Endothelial cell of umbilical vein (primary cell): ENCODE measurements around the gene COL19A1. TPM values are rescaled to one million over a fixed set of nuclear protein-coding genes. Genes with fewer than 3 reads are reported as not detected.

ENCODE experiments used
- BruUV-seq: library from RNA; stranded (reverse); fragments of 400-500 nt; replicated peaks from 2 replicates; lab custom pipeline; 2021; lab: Mats Ljungman, UMichigan
- CTCF ChIA-PET: fragments of 300-600, 350-600 bp; sonication (Branson Sonifier 250); formaldehyde crosslinking; loops from one replicate; lab custom pipeline; 2021; ENCODE audit warnings: antibody characterized with exemption, inconsistent platforms; lab: Charles Lee
- POLR2A ChIA-PET: fragments of 300-600, 350-600 bp; sonication (Branson Sonifier 250); formaldehyde crosslinking; loops from one replicate; lab custom pipeline; 2021; ENCODE audit warnings: antibody characterized with exemption, inconsistent platforms; lab: Charles Lee
- DNase-seq: peaks from one replicate; pipeline ENCODE4 v3.0.0-alpha.2; 2011; ENCODE audit warnings: low read depth, low spot score
- FAIRE-seq: peaks from 2 replicates; lab custom pipeline; 2011; peaks lifted over from hg19 to GRCh38; lab: Jason Lieb, UNC
- H2AFZ ChIP-seq: 2 replicates; pipeline ENCODE4 v1.6.0; 2012; ENCODE audit warnings: low read depth, low read length, control low read depth, inconsistent platforms
- H3K27ac ChIP-seq: 2 replicates; pipeline ENCODE4 v1.5.1; 2011; ENCODE audit warnings: low read depth, mild to moderate bottlenecking, control low read depth, low read length, moderate library complexity; ENCODE audit not compliant: insufficient read depth
- H3K27me3 ChIP-seq, 2 experiments: 2 replicates each; pipeline versions ENCODE4 v1.6.0 to v1.6.1; 2011; ENCODE audit warnings: low read length in 2 of 2, mixed read lengths in 1 of 2; ENCODE audit not compliant: control insufficient read depth in 2 of 2, insufficient read depth in 2 of 2
- H3K36me3 ChIP-seq, 2 experiments: 2 replicates in 1 of 2; 3 replicates in 1 of 2; pipeline ENCODE4 v1.5.1; 2011; ENCODE audit warnings: low read length in 2 of 2, mild to moderate bottlenecking in 1 of 2, moderate library complexity in 1 of 2; ENCODE audit not compliant: control insufficient read depth in 2 of 2, insufficient read depth in 2 of 2; ENCODE audit errors: extremely low read depth in 1 of 2
- H3K4me1 ChIP-seq: 3 replicates; pipeline ENCODE4 v1.5.1; 2011; ENCODE audit warnings: mild to moderate bottlenecking, low read length; ENCODE audit not compliant: control insufficient read depth, insufficient read depth; ENCODE audit errors: extremely low read depth
- H3K4me2 ChIP-seq: 2 replicates; pipeline ENCODE4 v1.6.1; 2011; ENCODE audit warnings: low read length, control low read depth, mixed read lengths; ENCODE audit not compliant: insufficient read depth
- H3K4me3 ChIP-seq, 3 experiments: fragments of 200-600 bp in 1 of 3; sonication (generic), shearing (Covaris generic) in 1 of 3; replicated peaks in 1 of 3; 2 replicates each; pipeline ENCODE4 v1.5.1; 2011 to 2016; ENCODE audit warnings: control low read depth in 3 of 3, low read length in 3 of 3, mild to moderate bottlenecking in 2 of 3, inconsistent platforms in 1 of 3, low read depth in 1 of 3, moderate library complexity in 1 of 3; ENCODE audit not compliant: insufficient read depth in 1 of 3
- H3K79me2 ChIP-seq: 2 replicates; pipeline ENCODE4 v1.6.0; 2012; ENCODE audit warnings: low read length, inconsistent platforms; ENCODE audit not compliant: control insufficient read depth, insufficient read depth
- H3K9ac ChIP-seq: replicated peaks from 2 replicates; pipeline ENCODE3; 2011; ENCODE audit warnings: low read length, control low read depth; ENCODE audit not compliant: insufficient read depth; ENCODE audit errors: extremely low read depth
- H3K9me1 ChIP-seq: replicated peaks from 3 replicates; pipeline ENCODE4 v1.6.0; 2011; ENCODE audit warnings: mild to moderate bottlenecking, low read length; ENCODE audit not compliant: control insufficient read depth, insufficient read depth; ENCODE audit errors: extremely low read depth
- H3K9me3 ChIP-seq: replicated peaks from 2 replicates; pipeline ENCODE4 v1.5.1; 2012; ENCODE audit warnings: low read length, inconsistent platforms; ENCODE audit not compliant: control insufficient read depth, insufficient read depth
- H4K20me1 ChIP-seq: replicated peaks from 2 replicates; pipeline ENCODE3; 2011; ENCODE audit warnings: mild to moderate bottlenecking, low read length; ENCODE audit not compliant: control insufficient read depth, insufficient read depth; ENCODE audit errors: extremely low read depth
- CTCF ChIP-seq, 2 donors: IDR thresholded peaks; 1 replicate in 1 of 2; 2 replicates in 1 of 2; pipeline ENCODE4 v1.5.1; 2011; ENCODE audit warnings: low read length in 2 of 2, mild to moderate bottlenecking in 2 of 2, moderate library complexity in 2 of 2, control low read depth in 1 of 2, inconsistent platforms in 1 of 2, low read depth in 1 of 2; ENCODE audit not compliant: insufficient read depth in 1 of 2; ENCODE audit errors: extremely low read depth in 1 of 2
- EZH2 ChIP-seq: IDR thresholded peaks from 2 replicates; pipeline ENCODE4 v1.6.1; 2012; ENCODE audit warnings: borderline replicate concordance, low read depth, mild to moderate bottlenecking, moderate library complexity, low read length, inconsistent platforms; ENCODE audit not compliant: severe bottlenecking
- FOS ChIP-seq: IDR thresholded peaks from 2 replicates; pipeline ENCODE4 v1.6.1; 2011; ENCODE audit warnings: mild to moderate bottlenecking, low read length, moderate library complexity, borderline replicate concordance; ENCODE audit not compliant: insufficient read depth
- GATA2 ChIP-seq: IDR thresholded peaks from 2 replicates; pipeline ENCODE4 v1.7.0; 2011; ENCODE audit warnings: low read depth, mild to moderate bottlenecking, moderate library complexity, mixed read lengths, low read length; ENCODE audit not compliant: insufficient read length, insufficient read depth
- JUN ChIP-seq: IDR thresholded peaks from 2 replicates; pipeline ENCODE4 v1.6.1; 2011; ENCODE audit warnings: borderline replicate concordance, low read depth; ENCODE audit not compliant: insufficient read length, insufficient read depth
- MAX ChIP-seq: IDR thresholded peaks from 2 replicates; pipeline ENCODE4 v1.6.1; 2011; ENCODE audit not compliant: insufficient read depth, insufficient read length
- MYC ChIP-seq: IDR thresholded peaks from one replicate; pipeline ENCODE4 v1.6.1; 2011; ENCODE audit warnings: mild to moderate bottlenecking, low read depth, low read length
- POLR2A ChIP-seq: IDR thresholded peaks from 2 replicates; pipeline ENCODE4 v1.6.1; 2012; ENCODE audit warnings: low read depth, mild to moderate bottlenecking, control low read depth, low read length
- POLR2AphosphoS5 ChIP-seq: IDR thresholded peaks from 2 replicates; pipeline ENCODE4 v1.6.1; 2012; ENCODE audit warnings: low read depth, mild to moderate bottlenecking, control low read depth, low read length, moderate library complexity; ENCODE audit not compliant: insufficient read depth
- dilution Hi-C: fragments of 300-500 bp; cut with MboI; formaldehyde crosslinking; loops from one replicate; pipeline ENCODE4 v1.15.0; 2019; ENCODE audit warnings: low sequenced_read_pairs; ENCODE audit not compliant: extremely low pct_ligation_motif_present
- intact Hi-C: fragments of 100-400 bp; cut with micrococcal nuclease; formaldehyde crosslinking; loops from one replicate; pipeline ENCODE4 v1.10.0; 2022
- polyA plus RNA-seq, 4 experiments: library from polyadenylated mRNA; depleted of rRNA in 3 of 4; stranded (reverse) in 3 of 4; unstranded in 1 of 4; fragments of >200 nt; gene quantifications; 2 replicates each; pipeline versions ENCODE4 v1.2.1 to v1.2.3, GENCODE V29; 2011 to 2012; ENCODE audit warnings: missing spikeins in 1 of 4
- total RNA-seq: library from RNA; stranded (reverse); gene quantifications from 2 replicates; pipeline ENCODE4 v1.2.3, GENCODE V29; 2021

The COL19A1 gene
- total and polyA plus RNA-seq, 2 donors (not counting 3 experiments of a cell fraction or from before 2014, with no cell fraction given), result not detected

- ChIA-PET POLR2A (no interaction called here), CTCF (interaction anchor here (0.7 kb wide), 1 partner anchor 8 kb away, joined by 3 read pairs; no protein-coding TSS in a partner anchor)
- no peaks in the 10 kb centered on the region for H3K79me2 ChIP-seq
- H3K9me1 ChIP-seq, result no peaks in the 10 kb centered on the region
- intact Hi-C loops, result no loop called here
- dilution Hi-C loops, result no loop called here
- DNase-seq, result no peak
- no peaks in the 10 kb centered on the region for H4K20me1 ChIP-seq
- H3K9ac ChIP-seq, result no peak overlapping the region
- TF ChIP-seq EZH2 (no peak), POLR2A (no peak), MYC (no peak), CTCF (IDR thresholded peaks at IDR 0.05; ENCODE audit: extremely low read depth in 1 of 2, insufficient read depth in 1 of 2, low read depth in 1 of 2, low read length in 2 of 2) (no peak), JUN (no peak), GATA2 (no peak), FOS (no peak), MAX (no peak), POLR2AphosphoS5 (no peak)
- no peaks in the 10 kb centered on the region for H3K36me3 ChIP-seq
- no peak for FAIRE-seq
- no TSS peak for BruUV-seq
- H3K4me2 ChIP-seq, result no peak overlapping the region
- no peak overlapping the region for H3K4me3 ChIP-seq
- no peaks in the 10 kb centered on the region for H3K9me3 ChIP-seq
- no peak overlapping the region for H2AFZ ChIP-seq
- peaks cover 3 to 9% of the 10 kb centered on the region in 2 experiments for H3K27me3 ChIP-seq
- no peak overlapping the region for H3K27ac ChIP-seq
- H3K4me1 ChIP-seq, result no peaks in the 10 kb centered on the region
These were observed 6.9 kb downstream of the COL19A1 start for GRCh38 chr6:69873291-69873690.
